Measurements from ENCODE around the gene RALGPS1.
A peak's percentile ranks its signal among the peaks of the same experiment; 100 is the strongest.

The RALGPS1 gene

DNA sequence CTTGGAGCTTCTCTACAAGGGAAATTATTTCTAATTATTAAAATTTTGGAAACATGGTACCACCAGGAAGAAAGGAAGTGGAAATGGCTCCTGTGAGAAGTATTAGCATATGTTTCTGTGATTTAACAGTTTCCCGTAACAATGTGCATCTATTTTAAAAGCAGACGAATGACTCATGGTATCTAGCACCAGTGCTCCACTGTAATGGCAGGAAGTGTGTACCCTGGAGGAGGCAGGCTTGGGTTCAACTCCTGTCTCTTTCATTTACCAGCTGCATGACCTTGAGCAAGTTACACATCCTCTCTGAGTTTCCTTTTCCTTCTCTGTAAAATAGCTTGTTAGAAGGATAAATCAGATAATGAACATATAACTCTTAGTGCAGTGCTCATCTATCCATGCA is 248.8 kb downstream of the RALGPS1 start:
- peaks cover 81 to 100% (median 98%) of the 10 kb centered on the region in 10 experiments for H3K4me1 ChIP-seq
- H3K4me3 ChIP-seq = peak overlapping the region in 1 of 10 experiments; percentile 13; a peak in 2 of 20 replicates
- H3K9ac ChIP-seq = peak overlapping the region in 8 of 11 experiments; percentile 46 to 73 (median 57); a peak in 12 of 22 replicates
- no peaks in the 10 kb centered on the region for H3K36me3 ChIP-seq
- H3K27me3 ChIP-seq = peaks cover 0 to 53% (median 0%) of the 10 kb centered on the region in 11 experiments; a peak in 4 of 22 replicates
- H3K9me3 ChIP-seq (replicated peaks in 1 of 11) = no peaks in the 10 kb centered on the region
- peak in 3 of 11 experiments; percentile 32 to 83 (median 59); a peak in 4 of 22 replicates for TF ChIP-seq Cebpa-rat (IDR thresholded peaks at IDR 0.05)
- peaks cover 0 to 6% (median 0%) of the 10 kb centered on the region in 11 experiments; a peak in 1 of 22 replicates for H4K20me1 ChIP-seq
- H3K27ac ChIP-seq = peak overlapping the region in 9 of 11 experiments; percentile 55 to 98 (median 83); a peak in 18 of 22 replicates
- peak overlapping the region; percentile 73 to 95 (median 89) for H3K4me2 ChIP-seq

DNA sequence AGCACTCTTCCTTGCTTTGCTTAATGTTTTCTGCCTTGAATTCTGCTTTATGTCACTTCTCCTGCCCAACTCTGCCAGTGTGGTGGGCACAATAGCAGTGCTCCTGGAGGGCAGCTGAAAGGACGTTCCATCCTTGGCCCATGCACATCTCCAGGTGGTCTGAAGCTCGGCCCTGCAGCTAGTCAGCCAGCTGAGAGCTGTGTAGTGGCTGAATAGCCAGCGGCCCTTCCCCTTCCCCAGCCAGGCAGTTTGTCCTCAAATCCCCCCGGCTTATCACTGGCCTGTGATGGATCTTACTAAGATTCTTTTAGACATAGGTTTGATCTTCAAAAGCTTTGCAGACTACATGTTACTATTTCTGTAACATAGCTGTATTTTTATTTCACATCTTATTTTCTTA is 250.5 kb downstream of the RALGPS1 start:
- Histone ChIP-seq H3K27me3 (peaks cover 0 to 39% (median 0%) of the 10 kb centered on the region in 11 experiments; a peak in 4 of 22 replicates), H4K20me1 (peaks cover 0 to 6% (median 0%) of the 10 kb centered on the region in 11 experiments; a peak in 1 of 22 replicates), H3K4me3 (no peak overlapping the region), H3K9ac (peak overlapping the region in 6 of 11 experiments; percentile 40 to 83 (median 80); a peak in 10 of 22 replicates), H3K27ac (peak overlapping the region in 8 of 11 experiments; percentile 74 to 98 (median 88); a peak in 16 of 22 replicates), H3K9me3 (replicated peaks in 1 of 11) (no peaks in the 10 kb centered on the region), H3K4me1 (peaks cover 70 to 100% (median 98%) of the 10 kb centered on the region in 10 experiments), H3K36me3 (no peaks in the 10 kb centered on the region), H3K4me2 (peak overlapping the region; percentile 35 to 97 (median 92); a peak in 21 of 22 replicates)
- TF ChIP-seq Cebpa-rat (IDR thresholded peaks at IDR 0.05) = no peak

DNA sequence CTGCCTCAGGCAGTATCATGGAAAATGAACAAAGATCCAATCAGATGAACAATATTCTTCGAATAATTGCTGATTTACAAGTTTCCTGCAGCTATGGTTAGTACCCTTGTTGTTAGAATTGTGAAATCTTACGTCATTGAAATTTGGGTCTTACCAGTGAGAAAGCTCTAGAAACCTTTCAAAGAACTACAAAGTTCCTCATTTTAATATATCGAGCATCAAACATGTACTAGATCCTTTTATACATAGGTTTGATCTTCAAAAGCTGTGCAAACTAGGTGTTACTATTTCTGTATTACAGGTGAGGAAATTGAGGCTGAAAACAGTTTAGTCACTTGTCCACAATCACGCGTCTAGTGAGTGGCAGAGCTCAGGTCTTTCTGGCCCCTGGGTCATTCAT is 251.5 kb downstream of the RALGPS1 start:
- Histone ChIP-seq H3K9me3 (replicated peaks in 1 of 11) (no peaks in the 10 kb centered on the region), H4K20me1 (peaks cover 0 to 6% (median 0%) of the 10 kb centered on the region in 11 experiments; a peak in 1 of 22 replicates), H3K27me3 (peaks cover 0 to 29% (median 0%) of the 10 kb centered on the region in 11 experiments; a peak in 4 of 22 replicates), H3K4me2 (peak overlapping the region; percentile 66 to 97 (median 92)), H3K27ac (peak overlapping the region in 9 of 11 experiments; percentile 39 to 98 (median 83); a peak in 17 of 22 replicates), H3K4me3 (peak overlapping the region in 3 of 10 experiments; percentile 13 to 46 (median 17); a peak in 1 of 20 replicates), H3K36me3 (no peaks in the 10 kb centered on the region), H3K4me1 (peaks cover 66 to 100% (median 98%) of the 10 kb centered on the region in 10 experiments), H3K9ac (peak overlapping the region in 8 of 11 experiments; percentile 30 to 83 (median 72); a peak in 15 of 22 replicates)
- peak in 2 of 11 experiments; percentile 40 to 55; a peak in 3 of 22 replicates for TF ChIP-seq Cebpa-rat (IDR thresholded peaks at IDR 0.05)

DNA sequence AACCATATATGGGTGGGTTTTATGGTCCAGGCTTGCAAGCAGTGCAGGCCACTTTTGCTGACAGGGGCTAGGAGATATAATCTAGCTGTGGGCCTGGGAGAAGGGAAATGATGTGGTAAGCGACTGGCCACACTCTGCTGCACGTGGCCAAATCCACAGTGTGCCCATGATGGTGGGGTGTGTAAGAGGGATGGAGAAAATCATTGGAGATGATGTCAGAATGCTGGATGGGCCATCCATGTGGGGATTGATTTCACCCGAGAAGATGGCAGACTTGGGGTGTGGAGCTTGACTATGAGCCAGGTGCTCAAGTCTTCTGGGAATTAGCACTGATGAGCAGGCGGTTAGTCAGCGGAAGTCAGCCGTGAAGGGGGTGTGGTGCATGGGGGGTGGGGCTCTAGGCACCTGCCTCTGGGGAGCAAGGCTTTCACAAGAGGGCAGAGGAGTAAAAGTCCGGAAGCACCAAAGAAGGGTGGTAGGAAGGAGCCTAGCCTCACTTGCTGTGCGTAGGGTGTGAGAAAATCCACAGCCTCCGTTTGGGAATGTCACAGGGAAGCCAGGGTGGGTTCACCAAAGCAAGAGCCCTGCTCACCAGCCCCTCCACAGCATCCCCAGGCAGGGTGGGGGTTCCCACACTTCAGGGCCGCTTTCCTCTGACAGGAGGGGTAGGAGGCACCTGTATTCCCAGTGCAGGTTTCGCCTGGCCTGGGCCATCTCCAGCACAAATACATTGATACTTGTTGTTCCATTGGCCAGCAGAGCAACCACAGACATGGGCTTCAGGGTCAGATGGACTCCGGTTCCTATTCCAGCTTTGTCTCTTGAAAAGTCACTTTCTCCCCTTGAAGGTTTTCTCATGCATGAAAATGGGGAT is 252.3 kb downstream of the RALGPS1 start:
- TF ChIP-seq Cebpa-rat (IDR thresholded peaks at IDR 0.05) = peak in 6 of 11 experiments; percentile 25 to 93 (median 82); a peak in 10 of 22 replicates
- Histone ChIP-seq H4K20me1 (peaks cover 0 to 6% (median 0%) of the 10 kb centered on the region in 11 experiments; a peak in 1 of 22 replicates), H3K9ac (peak overlapping the region in 8 of 11 experiments; percentile 46 to 84 (median 72); a peak in 15 of 22 replicates), H3K4me3 (peak overlapping the region in 7 of 10 experiments; percentile 3 to 50 (median 24); a peak in 9 of 20 replicates), H3K4me2 (peak overlapping the region; percentile 66 to 97 (median 92)), H3K27me3 (peaks cover 0 to 23% (median 0%) of the 10 kb centered on the region in 11 experiments; a peak in 4 of 22 replicates), H3K36me3 (no peaks in the 10 kb centered on the region), H3K9me3 (replicated peaks in 1 of 11) (no peaks in the 10 kb centered on the region), H3K4me1 (peaks cover 58 to 100% (median 94%) of the 10 kb centered on the region in 10 experiments), H3K27ac (peak overlapping the region in 9 of 11 experiments; percentile 39 to 98 (median 83); a peak in 17 of 22 replicates)

DNA sequence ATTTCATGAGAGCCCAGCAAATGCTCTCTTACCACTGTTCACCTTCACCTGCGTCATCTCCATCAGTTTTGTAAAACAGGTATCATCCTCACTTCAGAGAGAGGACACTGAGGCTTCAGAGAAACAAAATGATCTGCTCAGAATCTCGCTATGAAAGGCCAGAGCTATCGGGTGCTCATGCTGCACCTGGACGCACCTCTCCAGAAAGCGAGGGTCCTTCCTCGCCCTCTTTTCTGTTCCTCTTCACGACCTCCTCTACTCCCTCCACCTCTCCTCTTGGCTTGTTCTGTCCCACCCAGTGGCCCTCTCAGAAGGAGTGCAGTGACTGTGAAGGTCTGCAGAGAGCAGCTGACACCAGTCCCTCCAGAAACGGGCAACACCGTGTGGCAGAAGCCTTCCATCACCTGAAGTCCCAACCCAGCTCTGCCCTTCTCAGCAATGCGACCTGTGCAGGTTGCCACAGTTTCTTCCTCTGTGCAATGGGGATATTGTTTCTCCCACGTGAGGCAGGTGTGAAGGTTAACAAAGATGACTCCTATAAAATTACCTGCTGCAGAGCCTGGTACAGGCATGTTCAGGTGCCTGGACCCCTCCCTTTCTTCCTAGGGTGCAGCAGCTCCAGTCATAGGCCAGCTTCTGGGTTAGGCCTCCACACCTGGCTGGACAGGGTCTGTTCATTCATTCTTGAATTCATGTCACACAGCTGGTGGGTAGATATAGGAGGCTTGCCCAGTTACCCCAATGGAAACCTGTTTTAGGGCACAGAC is 253.2 kb downstream of the RALGPS1 start:
- H3K4me2 ChIP-seq = peak overlapping the region; percentile 66 to 97 (median 92); a peak in 21 of 22 replicates
- peak overlapping the region in 8 of 11 experiments; percentile 74 to 98 (median 88); a peak in 16 of 22 replicates for H3K27ac ChIP-seq
- no peaks in the 10 kb centered on the region for H3K36me3 ChIP-seq

DNA sequence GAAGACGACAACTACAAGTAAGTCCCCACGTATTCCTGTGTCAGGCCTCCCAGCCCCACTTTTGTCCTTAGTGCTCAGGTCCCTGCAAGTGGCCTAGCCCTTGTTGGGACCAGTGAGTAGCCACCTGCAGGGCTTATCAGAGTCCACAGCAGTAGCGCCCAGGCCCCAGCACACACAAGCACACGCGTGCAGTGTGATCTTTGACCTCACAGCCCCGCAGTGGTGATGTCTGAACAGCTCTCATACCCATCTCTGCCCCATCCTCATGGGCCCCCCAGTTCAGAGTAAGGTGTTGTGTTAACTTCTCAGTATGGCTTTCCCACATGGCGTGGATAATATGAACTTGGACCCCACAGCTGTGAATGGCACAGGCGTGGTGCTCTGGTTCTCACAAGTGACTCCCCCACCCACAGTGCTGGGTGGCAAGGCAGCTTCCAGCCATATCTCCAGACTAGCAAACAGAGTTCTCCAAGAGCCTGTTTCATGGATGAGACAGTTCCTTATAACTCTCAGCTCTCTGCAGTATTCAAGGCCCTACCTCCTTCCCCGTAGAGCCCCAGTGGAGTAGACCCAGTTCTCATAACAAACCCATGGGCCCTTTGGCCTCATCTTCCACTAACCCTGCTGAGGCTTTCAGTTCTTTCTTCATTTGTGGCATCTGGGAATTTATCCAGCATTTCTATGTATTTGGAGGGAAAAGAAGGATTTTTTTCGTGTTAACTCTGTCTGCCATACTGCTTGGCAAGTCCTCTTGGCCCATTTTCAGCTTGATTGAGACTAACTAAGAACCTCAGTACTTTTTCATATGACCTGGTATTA is 254.4 kb downstream of the RALGPS1 start:
- H3K9me3 ChIP-seq (replicated peaks in 1 of 11) = no peaks in the 10 kb centered on the region
- no peak for TF ChIP-seq Cebpa-rat (IDR thresholded peaks at IDR 0.05)
- peaks cover 0 to 23% (median 0%) of the 10 kb centered on the region in 11 experiments; a peak in 4 of 22 replicates for H3K27me3 ChIP-seq
- H3K4me1 ChIP-seq = peaks cover 38 to 99% (median 85%) of the 10 kb centered on the region in 10 experiments
- H4K20me1 ChIP-seq = no peaks in the 10 kb centered on the region
- H3K36me3 ChIP-seq = no peaks in the 10 kb centered on the region
- H3K9ac ChIP-seq = peak overlapping the region in 1 of 11 experiments; percentile 83; a peak in 3 of 22 replicates
- H3K4me3 ChIP-seq = no peak overlapping the region
- H3K27ac ChIP-seq = peak overlapping the region in 6 of 11 experiments; percentile 79 to 98 (median 95); a peak in 11 of 22 replicates
- H3K4me2 ChIP-seq = peak overlapping the region in 9 of 11 experiments; percentile 87 to 97 (median 95); a peak in 15 of 22 replicates

More for the DNA sequence above, 253.2 kb downstream of the RALGPS1 start:
- H3K4me1 ChIP-seq = peaks cover 50 to 100% (median 87%) of the 10 kb centered on the region in 10 experiments
- H3K4me3 ChIP-seq = peak overlapping the region in 3 of 10 experiments; percentile 13 to 39 (median 24); a peak in 1 of 20 replicates
- peaks cover 0 to 1% (median 0%) of the 10 kb centered on the region in 11 experiments; a peak in 1 of 22 replicates for H4K20me1 ChIP-seq
- peaks cover 0 to 23% (median 0%) of the 10 kb centered on the region in 11 experiments; a peak in 4 of 22 replicates for H3K27me3 ChIP-seq
- no peak for TF ChIP-seq Cebpa-rat (IDR thresholded peaks at IDR 0.05)
- no peaks in the 10 kb centered on the region for H3K9me3 ChIP-seq (replicated peaks in 1 of 11)
- peak overlapping the region in 8 of 11 experiments; percentile 46 to 84 (median 72); a peak in 14 of 22 replicates for H3K9ac ChIP-seq

DNA sequence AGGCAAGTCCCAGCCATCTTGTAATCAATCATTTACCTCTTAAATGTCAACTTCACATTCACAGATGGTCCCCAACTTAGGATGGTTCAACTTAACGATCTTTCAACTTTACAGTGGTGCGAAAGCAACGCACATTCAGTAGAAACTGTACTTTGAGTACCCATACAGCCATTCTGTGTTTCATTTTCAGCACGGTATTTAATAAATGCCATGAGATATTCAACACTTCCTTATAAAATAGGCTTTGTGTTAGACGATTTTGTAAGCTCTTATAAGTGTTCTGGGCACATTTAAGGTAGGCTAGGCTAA is 254.9 kb downstream of the RALGPS1 start:
- no peaks in the 10 kb centered on the region for H3K36me3 ChIP-seq
- no peaks in the 10 kb centered on the region for H4K20me1 ChIP-seq
- TF ChIP-seq Cebpa-rat (IDR thresholded peaks at IDR 0.05) = no peak
- H3K27me3 ChIP-seq = peaks cover 0 to 23% (median 0%) of the 10 kb centered on the region in 11 experiments; a peak in 4 of 22 replicates
- H3K9me3 ChIP-seq (replicated peaks in 1 of 11) = no peaks in the 10 kb centered on the region
- peak overlapping the region in 4 of 11 experiments; percentile 94 to 98 (median 96); a peak in 8 of 22 replicates for H3K27ac ChIP-seq
- no peak overlapping the region for H3K4me3 ChIP-seq
- no peak overlapping the region; a peak in 1 of 22 replicates for H3K9ac ChIP-seq
- H3K4me2 ChIP-seq = peak overlapping the region in 9 of 11 experiments; percentile 75 to 97 (median 89); a peak in 12 of 22 replicates
- H3K4me1 ChIP-seq = peaks cover 32 to 99% (median 85%) of the 10 kb centered on the region in 10 experiments
